ENCODE data around the gene TBC1D16.
"Not testable (repeated sequence)": the region's sequence is repeated elsewhere in the genome, so short reads cannot be mapped to it uniquely, and the experiment has no call there.

Gene TBC1D16

GRCh38 chr17:80002690-80003490, 32.8 kb downstream of the TBC1D16 start:
- no peak for DNase-seq

DNA sequence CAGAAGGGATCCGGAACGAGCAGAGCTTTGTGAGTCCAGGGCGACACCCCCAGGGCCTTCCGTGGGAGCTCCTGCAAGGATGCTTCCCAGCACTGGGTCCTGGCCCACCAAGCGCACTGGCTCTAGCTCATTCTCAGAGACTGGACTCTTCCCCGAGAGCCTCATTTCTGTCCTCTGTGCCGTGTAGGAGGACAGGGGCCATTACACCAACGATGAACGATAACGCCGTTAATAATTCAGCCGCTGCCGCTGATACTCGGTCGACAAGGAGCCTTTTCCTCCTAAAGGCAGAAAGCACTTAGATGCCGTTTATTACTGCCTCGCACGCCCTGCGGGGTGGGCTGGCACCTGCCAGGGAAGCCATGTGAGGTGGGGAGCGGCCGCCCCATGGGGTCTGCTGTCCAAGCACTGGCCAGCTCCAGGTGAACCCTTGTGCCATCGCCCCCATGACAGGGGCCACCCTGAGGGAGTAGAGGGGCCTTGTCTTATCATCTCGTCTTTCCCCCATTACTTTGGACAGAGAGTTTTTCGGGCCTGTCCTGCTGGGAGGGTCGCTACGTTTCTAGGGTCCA, 33.5 kb downstream of the TBC1D16 start:
- DNase-seq = no peak

- DNase-seq = no peak
Observed at GRCh38 chr17:80000981-80001775, 34.5 kb downstream of the TBC1D16 start.

GRCh38 chr17:80000136-80000535, 35.5 kb downstream of the TBC1D16 start:
- no peak for DNase-seq

- DNase-seq = peak in 2 of 4 experiments; percentile 35 to 45
Observed at GRCh38 chr17:79997011-79997660, 38.5 kb downstream of the TBC1D16 start.

- DNase-seq = no peak
Observed at GRCh38 chr17:79996291-79996690, 39.4 kb downstream of the TBC1D16 start.

DNA sequence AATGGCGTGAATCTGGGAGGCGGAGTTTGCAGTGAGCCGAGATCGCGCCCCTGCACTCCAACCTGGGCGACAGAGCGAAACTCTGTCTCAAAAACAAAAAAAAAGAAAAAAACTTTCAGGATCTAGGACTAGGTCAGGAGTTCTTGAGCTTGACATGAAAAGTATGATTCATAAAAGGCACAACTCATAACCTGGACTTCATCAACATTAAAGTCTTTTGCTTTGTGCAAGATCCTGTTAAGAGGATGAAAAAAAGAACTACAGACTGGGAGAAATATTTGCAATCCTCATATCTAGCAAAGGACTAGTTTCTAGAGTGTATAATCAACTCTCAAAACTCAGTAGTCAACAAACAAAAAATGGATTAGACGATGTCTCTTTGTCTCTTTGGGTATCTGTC, 40.0 kb downstream of the TBC1D16 start:
- DNase-seq = no peak

DNA sequence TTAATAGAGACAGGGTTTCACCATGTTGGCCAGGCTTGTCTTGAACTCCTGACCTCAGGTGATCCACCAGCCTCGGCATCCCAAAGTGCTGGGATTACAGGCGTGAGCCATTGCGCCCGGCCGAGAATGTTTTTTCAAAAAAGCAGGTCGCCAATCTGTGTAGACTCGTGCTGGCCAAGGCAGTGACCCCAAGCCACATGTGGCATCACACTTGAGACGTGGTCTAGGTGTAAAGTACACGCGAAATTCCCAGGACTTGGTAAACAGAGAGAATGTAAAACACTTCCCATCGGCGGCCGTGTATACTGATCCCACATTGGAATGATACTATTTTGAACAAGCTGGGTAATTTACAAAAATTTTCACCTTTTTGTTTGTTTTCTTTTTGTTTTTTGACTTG, 41.1 kb downstream of the TBC1D16 start:
- DNase-seq = no peak

GRCh38 chr17:79994228-79994569, 41.5 kb downstream of the TBC1D16 start:
- not testable (repeated sequence) for DNase-seq

DNA sequence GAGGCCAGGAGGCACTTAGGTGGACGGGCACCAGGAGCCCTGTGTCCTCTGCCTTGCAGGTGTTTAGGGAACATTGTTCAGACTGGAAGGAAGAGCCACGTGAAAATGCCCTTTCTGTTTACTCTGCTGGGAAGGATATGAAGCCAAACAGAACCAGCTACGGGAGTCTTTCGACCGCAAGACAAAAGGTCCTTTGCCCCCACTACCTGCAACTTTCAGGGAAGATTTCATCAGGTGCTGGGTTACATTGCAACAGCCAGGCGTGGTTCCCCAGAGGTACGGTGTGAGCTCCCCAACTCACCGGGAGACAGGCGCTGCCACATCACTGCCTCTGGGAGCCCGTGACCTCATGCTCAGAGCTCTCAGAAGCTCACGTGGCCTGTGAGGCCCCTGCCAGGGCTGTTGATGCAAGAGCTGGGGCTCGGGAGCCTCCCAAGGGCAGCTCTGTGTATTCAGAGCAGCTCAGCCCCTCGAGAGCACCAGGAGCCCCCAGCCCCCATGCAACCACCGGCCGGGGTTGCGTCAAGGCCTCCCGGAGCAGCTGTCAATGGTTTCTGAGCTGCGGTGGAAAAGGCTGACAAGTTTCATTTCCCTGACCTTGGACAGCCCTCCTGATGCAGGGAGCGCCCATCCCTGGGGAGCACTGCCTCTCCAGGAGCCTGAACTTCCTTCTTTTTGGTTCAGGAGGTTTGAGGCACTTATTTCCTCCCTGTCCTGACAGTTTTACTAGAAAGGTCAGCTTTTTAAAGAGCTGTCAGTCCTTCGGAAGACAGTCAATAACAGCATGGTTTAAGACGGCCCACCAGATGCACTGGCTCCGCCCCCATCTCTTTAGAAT, 42.1 kb downstream of the TBC1D16 start:
- DNase-seq = peak in 1 of 4 experiments; percentile 18

DNA sequence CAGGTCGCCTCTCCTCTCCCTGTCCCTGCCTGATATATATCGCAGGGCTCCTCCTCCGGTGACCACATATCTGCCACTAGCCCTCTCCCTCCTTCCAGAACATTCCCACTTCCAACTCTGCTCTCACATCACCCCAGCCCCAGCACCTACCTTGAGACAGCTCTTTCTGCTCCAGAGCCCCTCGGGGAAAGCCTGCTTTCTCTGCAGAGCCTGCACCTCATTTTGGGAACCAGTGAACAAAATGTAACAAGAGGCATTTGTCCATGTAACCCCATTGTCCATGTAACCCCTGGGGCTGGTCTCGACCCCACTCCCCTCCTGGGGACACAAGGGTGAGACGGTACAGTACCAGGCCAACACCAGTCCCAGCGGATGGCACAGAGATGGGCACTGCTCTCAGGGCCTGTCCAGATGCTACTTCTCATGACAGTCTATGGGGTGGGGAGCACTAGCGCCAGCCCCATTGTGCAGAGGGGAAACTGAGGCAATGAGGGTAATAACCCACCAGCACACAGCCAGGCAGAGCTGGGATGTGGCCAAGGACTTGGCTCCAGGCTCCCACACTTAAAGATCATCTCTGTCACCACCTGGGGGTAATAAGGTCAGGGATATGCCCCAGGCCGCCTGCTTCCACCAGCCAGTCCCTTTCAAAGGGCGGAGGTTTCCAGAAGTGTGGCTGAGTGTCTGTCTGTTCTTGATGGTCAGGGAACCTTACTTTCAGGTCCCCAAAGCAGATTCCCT, 42.9 kb downstream of the TBC1D16 start:
- no peak for DNase-seq

DNA sequence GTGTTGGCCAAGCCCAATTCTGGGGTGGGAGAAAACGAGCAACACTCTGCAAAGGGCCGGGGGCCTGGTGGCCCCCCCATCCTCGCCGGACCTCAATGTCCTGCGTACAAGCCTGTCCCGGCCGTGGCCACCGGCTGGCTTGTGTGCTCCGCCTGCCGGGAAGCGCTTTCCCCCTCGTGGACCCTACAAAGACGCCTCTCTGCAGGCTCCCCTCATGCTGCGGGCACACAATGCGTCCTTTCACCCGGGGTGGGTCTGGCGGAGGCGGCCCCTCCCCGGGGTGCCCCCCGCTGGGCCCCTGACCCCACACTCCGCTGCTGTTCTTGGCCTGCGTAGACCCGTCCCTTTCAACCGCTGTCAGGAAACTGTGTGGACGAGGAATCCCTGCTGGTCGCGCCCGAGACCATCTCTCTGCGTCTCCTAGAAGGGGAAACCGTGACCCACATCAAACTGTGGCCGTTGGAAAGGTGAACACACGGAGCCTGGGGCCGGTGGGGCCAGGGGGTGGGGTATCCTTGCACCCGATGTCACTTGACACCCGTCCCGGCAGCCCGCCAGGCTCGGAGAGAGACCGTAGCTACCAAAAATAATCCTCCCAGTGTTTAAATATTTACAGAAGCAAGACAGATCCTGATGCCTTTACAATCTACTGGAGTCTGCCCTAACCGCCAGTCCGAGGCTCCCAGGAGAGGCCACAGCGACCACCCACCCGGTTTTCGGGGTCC, 43.6 kb downstream of the TBC1D16 start:
- DNase-seq = no peak

- DNase-seq = peak; percentile 31 to 83 (median 57)
Observed at GRCh38 chr17:79991140-79991923, 44.3 kb downstream of the TBC1D16 start.

GRCh38 chr17:79990704-79991103, 45.0 kb downstream of the TBC1D16 start:
- DNase-seq = no peak

DNA sequence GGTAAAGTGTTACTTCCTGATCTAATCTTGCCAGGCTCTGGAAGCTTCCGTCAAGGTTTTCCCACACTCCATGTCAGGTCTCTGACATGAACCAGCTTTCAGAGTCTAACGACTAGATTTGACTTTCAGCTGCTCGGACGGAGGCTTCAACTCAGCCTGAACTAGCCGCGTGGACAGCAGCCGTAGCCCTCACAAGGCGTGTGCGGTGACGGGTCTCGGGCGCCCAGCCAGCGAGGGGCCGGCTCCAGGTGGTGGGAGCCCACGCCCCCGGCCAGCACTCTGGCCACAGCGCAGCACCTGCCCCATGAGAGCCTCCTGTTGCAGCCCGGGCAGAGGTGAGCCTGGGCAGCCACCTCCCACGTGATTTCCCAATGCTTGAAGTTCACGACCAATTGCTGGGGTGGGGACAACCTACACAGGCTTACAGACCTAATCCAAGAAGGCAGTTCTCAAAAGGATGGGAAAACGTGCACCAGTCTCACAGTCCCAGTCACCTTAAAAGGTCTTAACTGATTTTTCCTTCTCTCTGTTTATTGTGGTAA, 45.5 kb downstream of the TBC1D16 start:
- DNase-seq = no peak

DNA sequence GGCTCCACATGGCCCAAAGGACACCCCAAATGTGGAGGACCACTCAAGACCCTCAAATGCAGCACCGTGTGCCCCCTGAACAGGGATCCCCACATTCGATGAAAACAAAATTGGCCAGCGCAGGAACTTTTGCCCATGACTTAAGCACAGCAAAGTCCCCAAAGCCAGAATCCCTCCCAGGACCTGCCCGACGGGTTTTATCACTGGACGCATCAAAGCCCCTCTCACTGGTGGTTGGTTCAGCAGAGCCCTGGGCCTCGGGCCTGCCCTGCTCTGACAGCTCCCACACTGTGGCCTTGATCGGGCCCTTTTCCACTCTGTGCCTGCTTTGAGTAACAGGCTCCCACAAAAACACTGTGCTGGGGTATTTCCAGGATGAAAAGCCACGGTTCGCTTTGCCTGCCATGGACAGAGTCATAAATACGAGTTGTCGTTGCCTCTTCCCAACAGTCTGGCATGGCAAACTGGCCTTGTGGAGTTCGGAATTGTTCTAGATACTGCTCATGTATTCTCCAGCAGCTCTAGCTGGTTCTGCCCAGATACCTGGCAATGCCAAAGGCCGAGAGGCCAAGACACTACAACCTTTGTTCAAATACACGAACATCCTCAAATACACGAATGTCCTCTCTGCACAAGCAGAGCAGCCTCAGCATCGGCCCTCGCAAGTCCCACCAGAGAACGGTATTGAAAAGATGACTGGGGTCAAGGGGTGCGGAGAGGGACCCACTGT, 46.4 kb downstream of the TBC1D16 start:
- DNase-seq = no peak

DNA sequence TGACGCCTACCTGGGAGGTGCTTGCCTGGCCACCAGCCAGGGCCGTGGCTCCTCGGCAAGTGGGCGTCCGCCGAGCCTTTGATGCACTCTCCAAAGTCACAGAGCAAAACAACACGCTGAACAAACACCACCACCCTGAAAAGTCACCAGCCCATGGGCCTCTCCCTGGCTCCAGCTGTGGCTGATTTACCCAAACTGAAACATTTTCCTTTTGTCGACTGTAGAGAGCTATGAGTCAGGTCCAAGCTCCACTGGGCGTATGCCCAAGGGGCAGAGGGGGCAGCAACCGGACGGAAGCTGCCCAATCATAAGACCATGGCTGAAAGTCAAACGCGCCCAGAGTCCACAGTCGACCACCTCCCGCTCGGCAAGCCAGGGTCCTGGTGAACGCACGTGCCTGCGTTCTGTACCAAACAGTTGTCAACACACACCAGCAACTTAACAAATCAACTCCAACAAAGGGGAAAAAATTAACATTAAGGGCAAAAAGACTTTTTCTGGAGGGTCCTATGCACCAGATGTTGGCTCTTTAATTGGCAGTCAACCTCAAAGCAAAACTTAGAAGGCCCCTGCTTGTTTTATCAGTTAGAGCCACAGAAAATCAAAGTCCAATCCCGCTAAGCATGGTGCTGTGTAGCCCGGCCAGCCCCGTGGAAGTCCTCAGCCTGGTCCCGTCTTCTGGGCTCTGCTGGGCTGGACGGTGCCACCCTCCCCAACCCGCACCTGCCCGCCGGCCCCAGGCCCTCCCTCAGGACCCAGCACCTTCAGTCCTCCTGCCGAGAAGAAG, 47.3 kb downstream of the TBC1D16 start:
- no peak for DNase-seq

GRCh38 chr17:79987935-79988184, 47.8 kb downstream of the TBC1D16 start:
- DNase-seq = no peak

Measured in activated naive CD4-positive, alpha-beta T cell (primary cell).